Measurements from ENCODE around the gene PEX14. TPM values are rescaled to one million over a fixed set of nuclear protein-coding genes. Genes with fewer than 3 reads are reported as not detected.

PEX14 gene
- total and polyA plus RNA-seq, 8 donors, result 8.2 to 26.3 (median 12.6) TPM

DNA sequence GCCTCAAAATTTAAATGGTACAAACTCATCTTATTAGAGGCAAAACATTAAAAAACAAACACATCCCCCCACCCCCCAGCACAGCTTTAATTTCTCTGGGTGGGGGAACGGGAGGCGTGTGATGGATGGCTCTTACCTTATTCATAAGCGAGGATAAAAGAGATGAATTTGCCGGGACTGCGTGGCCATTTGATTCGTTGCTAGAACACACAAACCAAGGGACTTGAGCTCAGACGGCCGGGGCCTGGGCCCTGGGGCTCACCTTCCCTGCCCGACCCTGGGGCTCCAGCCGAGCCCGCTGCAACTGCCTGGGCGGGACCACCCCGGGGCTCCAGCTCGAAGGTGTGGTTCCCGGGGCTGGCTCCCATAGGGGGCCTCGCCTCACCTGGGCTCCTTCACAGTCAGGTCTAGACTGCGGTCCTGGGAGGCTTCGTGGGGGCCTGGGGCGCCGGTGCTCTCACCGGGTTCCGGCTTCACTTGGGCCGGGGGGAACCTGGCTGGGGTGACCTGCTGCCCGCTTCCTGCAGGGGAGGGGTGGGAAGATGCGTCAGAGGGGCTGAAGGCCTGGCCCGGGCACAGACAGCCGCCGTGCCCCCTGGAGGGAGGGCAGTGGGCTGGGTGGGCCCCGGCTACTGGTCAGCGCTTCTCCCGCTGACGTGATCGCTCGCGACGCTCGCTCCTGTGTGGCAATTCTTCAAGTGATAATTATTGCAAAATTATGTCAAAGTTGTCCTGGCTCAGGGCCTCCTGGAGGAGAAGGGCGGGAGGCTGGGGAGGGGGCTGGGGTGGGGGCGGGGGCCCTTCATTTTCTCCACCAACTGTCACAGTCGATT lies 176.0 kb downstream of the PEX14 start:
- no peak for DNase-seq
- H3K9me3 ChIP-seq, result no peaks in the 10 kb centered on the region
- peaks cover 9 to 87% (median 53%) of the 10 kb centered on the region in 4 donors for H3K4me1 ChIP-seq
- no peak for TF ChIP-seq POLR2AphosphoS5 (IDR thresholded peaks at IDR 0.05)
- TF ChIP-seq POLR2A (IDR thresholded peaks at IDR 0.05), result no peak
- TF ChIP-seq EP300 (IDR thresholded peaks at IDR 0.05), result no peak
- TF ChIP-seq, protein P1, sequence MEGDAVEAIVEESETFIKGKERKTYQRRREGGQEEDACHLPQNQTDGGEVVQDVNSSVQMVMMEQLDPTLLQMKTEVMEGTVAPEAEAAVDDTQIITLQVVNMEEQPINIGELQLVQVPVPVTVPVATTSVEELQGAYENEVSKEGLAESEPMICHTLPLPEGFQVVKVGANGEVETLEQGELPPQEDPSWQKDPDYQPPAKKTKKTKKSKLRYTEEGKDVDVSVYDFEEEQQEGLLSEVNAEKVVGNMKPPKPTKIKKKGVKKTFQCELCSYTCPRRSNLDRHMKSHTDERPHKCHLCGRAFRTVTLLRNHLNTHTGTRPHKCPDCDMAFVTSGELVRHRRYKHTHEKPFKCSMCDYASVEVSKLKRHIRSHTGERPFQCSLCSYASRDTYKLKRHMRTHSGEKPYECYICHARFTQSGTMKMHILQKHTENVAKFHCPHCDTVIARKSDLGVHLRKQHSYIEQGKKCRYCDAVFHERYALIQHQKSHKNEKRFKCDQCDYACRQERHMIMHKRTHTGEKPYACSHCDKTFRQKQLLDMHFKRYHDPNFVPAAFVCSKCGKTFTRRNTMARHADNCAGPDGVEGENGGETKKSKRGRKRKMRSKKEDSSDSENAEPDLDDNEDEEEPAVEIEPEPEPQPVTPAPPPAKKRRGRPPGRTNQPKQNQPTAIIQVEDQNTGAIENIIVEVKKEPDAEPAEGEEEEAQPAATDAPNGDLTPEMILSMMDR (IDR thresholded peaks at IDR 0.05), result no peak
- H3K36me3 ChIP-seq, result peaks cover 34 to 100% (median 81%) of the 10 kb centered on the region in 4 donors
- 69 to 88% (median 81%) methylated on average over 19 to 40 of the region's 40 CpGs for WGBS, 5 donors
- no peaks in the 10 kb centered on the region for H3K27me3 ChIP-seq
- H3K4me3 ChIP-seq, result no peak overlapping the region
- H3K27ac ChIP-seq, result peak overlapping the region in 4 of 5 donors; percentile 20 to 78 (median 54)
- intact Hi-C loops (cut with DNase I; ENCODE audit: low total_unique reads), result no loop called here

GRCh38 chr1:10651389-10651766 lies 176.6 kb downstream of the PEX14 start:
- H3K4me3 ChIP-seq, result no peak overlapping the region
- intact Hi-C loops (cut with DNase I; ENCODE audit: low total_unique reads), result no loop called here
- peaks cover 9 to 89% (median 55%) of the 10 kb centered on the region in 4 donors for H3K4me1 ChIP-seq
- no peaks in the 10 kb centered on the region for H3K9me3 ChIP-seq
- no peak for TF ChIP-seq POLR2AphosphoS5 (IDR thresholded peaks at IDR 0.05)
- TF ChIP-seq POLR2A (IDR thresholded peaks at IDR 0.05), result no peak
- TF ChIP-seq EP300 (IDR thresholded peaks at IDR 0.05), result no peak
- TF ChIP-seq, protein P1 (IDR thresholded peaks at IDR 0.05), result no peak
- peak overlapping the region in 4 of 5 donors; percentile 54 to 78 (median 60) for H3K27ac ChIP-seq
- H3K36me3 ChIP-seq, result peaks cover 31 to 100% (median 82%) of the 10 kb centered on the region in 4 donors
- H3K27me3 ChIP-seq, result no peaks in the 10 kb centered on the region
- 70 to 81% (median 73%) methylated on average over 16 to 19 of the region's 19 CpGs for WGBS, 5 donors
- DNase-seq, result peak in 1 of 2 donors; percentile 52

- peak overlapping the region; percentile 54 to 78 (median 57) for H3K27ac ChIP-seq
- DNase-seq, result peak; percentile 60 to 72
- intact Hi-C loops (cut with DNase I; ENCODE audit: low total_unique reads), result no loop called here
- H3K4me3 ChIP-seq, result no peak overlapping the region
- peaks cover 31 to 100% (median 85%) of the 10 kb centered on the region in 4 donors for H3K36me3 ChIP-seq
- H3K27me3 ChIP-seq, result no peaks in the 10 kb centered on the region
- H3K4me1 ChIP-seq, result peaks cover 8 to 89% (median 55%) of the 10 kb centered on the region in 4 donors
- WGBS, 5 donors, result 26 to 45% (median 37%) methylated on average over 11 of the region's 11 CpGs
- TF ChIP-seq POLR2AphosphoS5 (IDR thresholded peaks at IDR 0.05) (peak in 1 of 3 donors; percentile 5), POLR2A (IDR thresholded peaks at IDR 0.05) (no peak)
- no peaks in the 10 kb centered on the region for H3K9me3 ChIP-seq
Measured at GRCh38 chr1:10651793-10652192, 177.0 kb downstream of the PEX14 start.

DNA sequence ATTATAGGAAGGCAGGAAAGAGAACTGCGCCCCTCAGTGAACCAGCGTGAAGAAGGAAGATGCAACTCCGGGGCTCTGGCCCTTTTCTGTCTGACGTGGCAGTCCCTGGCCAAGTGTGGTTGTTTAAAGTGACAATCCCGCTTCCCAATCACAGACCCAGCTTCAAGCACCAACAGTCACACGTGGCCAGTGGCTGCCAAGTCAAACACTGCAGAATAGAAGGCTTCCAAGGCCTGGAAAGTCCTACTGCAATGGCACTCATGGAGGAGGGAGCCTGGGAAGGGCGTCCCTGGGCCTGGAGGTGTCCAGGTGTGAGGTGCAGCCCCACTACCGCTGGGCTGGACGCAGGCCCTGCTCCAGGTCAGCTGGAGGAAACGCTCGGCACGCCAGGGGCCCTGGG lies 177.9 kb downstream of the PEX14 start:
- TF ChIP-seq POLR2AphosphoS5 (IDR thresholded peaks at IDR 0.05) (peak in 1 of 3 donors; percentile 47), POLR2A (IDR thresholded peaks at IDR 0.05) (no peak)
- TF ChIP-seq, protein P1 (IDR thresholded peaks at IDR 0.05), result no peak
- intact Hi-C loops (cut with DNase I; ENCODE audit: low total_unique reads), result no loop called here
- peak overlapping the region; percentile 21 to 78 (median 58) for H3K27ac ChIP-seq
- no peak overlapping the region for H3K4me3 ChIP-seq
- H3K9me3 ChIP-seq, result no peaks in the 10 kb centered on the region
- H3K27me3 ChIP-seq, result no peaks in the 10 kb centered on the region
- H3K36me3 ChIP-seq, result peaks cover 25 to 100% (median 84%) of the 10 kb centered on the region in 4 donors
- DNase-seq, result peak in 1 of 2 donors; percentile 83
- H3K4me1 ChIP-seq, result peaks cover 0 to 89% (median 56%) of the 10 kb centered on the region in 4 donors
- 33 to 63% (median 40%) methylated on average over 12 of the region's 12 CpGs for WGBS, 5 donors
